ENCODE data around the gene PRSS8. TPM values are rescaled to one million over a fixed set of nuclear protein-coding genes. Genes with fewer than 3 reads are reported as not detected.

PRSS8 gene
- total RNA-seq, 1 donor from 2014 or later = 3.8 TPM

DNA sequence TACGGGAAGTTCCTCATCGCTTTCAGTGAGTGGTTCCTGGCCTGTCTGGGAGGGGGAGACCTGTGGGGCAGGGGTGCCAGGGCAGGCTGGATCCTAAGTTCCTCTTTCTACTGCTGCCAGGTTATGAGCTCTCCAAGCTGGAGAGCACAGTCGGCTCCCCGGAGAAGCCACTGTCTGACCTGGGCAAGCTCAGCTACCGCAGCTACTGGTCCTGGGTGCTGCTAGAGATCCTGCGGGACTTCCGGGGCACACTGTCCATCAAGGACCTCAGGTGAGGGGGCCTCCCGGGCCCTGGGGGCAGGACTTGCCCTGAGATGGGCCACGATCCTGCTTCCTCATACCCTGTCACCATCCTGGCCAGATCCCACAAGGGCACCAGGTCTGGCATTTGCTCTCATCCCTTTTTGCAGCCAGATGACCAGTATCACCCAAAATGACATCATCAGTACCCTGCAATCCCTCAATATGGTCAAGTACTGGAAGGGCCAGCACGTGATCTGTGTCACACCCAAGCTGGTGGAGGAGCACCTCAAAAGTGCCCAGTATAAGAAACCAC is 5.1 kb downstream of the PRSS8 start:
- TF ChIP-seq, protein P1, sequence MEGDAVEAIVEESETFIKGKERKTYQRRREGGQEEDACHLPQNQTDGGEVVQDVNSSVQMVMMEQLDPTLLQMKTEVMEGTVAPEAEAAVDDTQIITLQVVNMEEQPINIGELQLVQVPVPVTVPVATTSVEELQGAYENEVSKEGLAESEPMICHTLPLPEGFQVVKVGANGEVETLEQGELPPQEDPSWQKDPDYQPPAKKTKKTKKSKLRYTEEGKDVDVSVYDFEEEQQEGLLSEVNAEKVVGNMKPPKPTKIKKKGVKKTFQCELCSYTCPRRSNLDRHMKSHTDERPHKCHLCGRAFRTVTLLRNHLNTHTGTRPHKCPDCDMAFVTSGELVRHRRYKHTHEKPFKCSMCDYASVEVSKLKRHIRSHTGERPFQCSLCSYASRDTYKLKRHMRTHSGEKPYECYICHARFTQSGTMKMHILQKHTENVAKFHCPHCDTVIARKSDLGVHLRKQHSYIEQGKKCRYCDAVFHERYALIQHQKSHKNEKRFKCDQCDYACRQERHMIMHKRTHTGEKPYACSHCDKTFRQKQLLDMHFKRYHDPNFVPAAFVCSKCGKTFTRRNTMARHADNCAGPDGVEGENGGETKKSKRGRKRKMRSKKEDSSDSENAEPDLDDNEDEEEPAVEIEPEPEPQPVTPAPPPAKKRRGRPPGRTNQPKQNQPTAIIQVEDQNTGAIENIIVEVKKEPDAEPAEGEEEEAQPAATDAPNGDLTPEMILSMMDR (IDR thresholded peaks at IDR 0.05; ENCODE audit: unreplicated experiment) = no peak
- Mint-ChIP-seq H3K4me1 (ENCODE audit: unreplicated experiment) (peaks cover 6% of the 10 kb centered on the region), H3K27ac (ENCODE audit: unreplicated experiment) (peak overlapping the region; percentile 15), H3K9me3 (ENCODE audit: unreplicated experiment) (no peaks in the 10 kb centered on the region), H3K36me3 (ENCODE audit: low read depth, unreplicated experiment) (peaks cover 31% of the 10 kb centered on the region), H3K4me3 (ENCODE audit: unreplicated experiment) (no peak overlapping the region), H3K27me3 (ENCODE audit: unreplicated experiment) (peaks cover 7% of the 10 kb centered on the region)
- DNase-seq (ENCODE audit: low spot score) = no peak

DNA sequence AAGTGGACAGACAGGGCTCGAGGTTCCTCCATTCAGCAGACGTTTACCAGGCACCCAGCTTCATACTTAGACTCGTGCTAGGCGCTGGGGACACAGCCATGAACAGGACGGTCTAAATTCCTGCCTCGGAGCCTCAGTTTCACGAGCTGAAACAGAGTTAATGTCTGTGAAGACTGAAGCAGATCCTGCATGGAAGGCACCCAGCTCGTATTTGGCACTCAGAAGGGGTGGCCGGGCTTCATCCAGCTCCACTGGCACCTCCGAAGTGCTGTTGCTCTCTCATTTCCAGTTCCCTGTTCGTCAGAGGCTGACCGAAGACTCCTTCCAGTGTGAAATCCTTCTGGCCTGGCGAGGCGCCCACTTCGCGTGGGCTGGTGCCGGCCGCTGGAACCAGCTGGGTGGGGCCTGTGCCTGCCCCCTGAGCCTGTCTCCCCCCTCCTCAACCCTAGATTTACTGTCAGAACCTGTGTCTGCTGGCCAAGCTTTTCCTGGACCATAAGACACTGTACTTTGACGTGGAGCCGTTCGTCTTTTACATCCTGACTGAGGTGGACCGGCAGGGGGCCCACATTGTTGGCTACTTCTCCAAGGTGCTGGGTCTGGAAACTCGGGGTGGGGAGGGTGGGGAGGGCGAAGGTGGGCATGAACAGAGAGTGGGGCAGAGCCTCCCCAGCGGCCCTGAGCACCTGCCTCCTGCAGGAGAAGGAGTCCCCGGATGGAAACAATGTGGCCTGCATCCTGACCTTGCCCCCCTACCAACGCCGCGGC is 5.8 kb downstream of the PRSS8 start:
- Mint-ChIP-seq H3K4me1 (ENCODE audit: unreplicated experiment) (peaks cover 6% of the 10 kb centered on the region), H3K27ac (ENCODE audit: unreplicated experiment) (no peak overlapping the region), H3K36me3 (ENCODE audit: low read depth, unreplicated experiment) (peaks cover 31% of the 10 kb centered on the region), H3K27me3 (ENCODE audit: unreplicated experiment) (peaks cover 7% of the 10 kb centered on the region), H3K9me3 (ENCODE audit: unreplicated experiment) (no peaks in the 10 kb centered on the region), H3K4me3 (ENCODE audit: unreplicated experiment) (no peak overlapping the region)
- DNase-seq (ENCODE audit: low spot score) = no peak
- TF ChIP-seq, protein P1 (IDR thresholded peaks at IDR 0.05; ENCODE audit: unreplicated experiment) = no peak

DNA sequence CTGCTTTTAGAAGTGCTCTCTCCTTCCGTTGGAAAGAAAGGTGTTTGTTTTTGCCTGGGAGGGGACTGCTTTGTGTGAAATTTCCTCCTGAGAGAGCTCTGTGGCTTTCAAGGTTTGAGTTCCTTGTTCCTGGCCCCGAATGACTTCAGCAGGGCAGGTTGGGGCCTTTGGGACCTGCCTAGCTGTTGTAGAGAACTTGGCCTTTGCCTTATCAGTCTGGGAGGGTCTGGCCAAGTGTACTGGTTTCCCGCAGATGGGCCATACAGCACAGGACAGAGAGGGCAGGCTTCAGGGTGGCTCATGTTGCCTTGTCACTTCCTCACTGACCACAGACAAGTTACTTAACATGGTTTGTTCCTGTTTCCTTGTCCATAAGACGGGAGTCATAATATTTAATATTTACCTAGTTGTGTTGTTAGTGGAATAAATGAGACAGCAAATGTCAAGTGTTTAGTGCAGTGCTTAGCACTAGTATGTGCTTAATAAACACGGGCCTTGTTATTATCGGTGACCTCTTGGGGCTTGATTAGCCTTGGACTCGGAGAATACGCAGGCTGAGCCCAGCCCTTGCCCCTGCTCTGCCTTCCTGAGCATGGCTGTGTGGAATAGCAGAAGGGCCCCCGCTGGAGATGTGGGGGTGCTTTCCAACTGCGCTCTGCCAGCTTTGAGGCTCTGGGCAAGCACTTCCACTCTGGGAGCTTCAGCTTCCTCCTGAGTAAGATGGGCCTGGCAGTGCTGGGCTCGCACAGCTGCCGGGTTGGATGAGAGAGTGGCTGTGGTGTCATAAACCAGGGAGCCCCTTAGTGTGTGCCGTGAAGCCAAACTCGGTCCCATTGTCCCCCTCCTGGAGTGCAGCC is 6.6 kb downstream of the PRSS8 start:
- Mint-ChIP-seq H3K36me3 (ENCODE audit: low read depth, unreplicated experiment) (peaks cover 31% of the 10 kb centered on the region), H3K9me3 (ENCODE audit: unreplicated experiment) (no peaks in the 10 kb centered on the region), H3K27me3 (ENCODE audit: unreplicated experiment) (peaks cover 7% of the 10 kb centered on the region), H3K4me1 (ENCODE audit: unreplicated experiment) (peaks cover 5% of the 10 kb centered on the region), H3K27ac (ENCODE audit: unreplicated experiment) (peak overlapping the region; percentile 78), H3K4me3 (ENCODE audit: unreplicated experiment) (no peak overlapping the region)
- DNase-seq (ENCODE audit: low spot score) = no peak
- TF ChIP-seq, protein P1 (IDR thresholded peaks at IDR 0.05; ENCODE audit: unreplicated experiment) = no peak

DNA sequence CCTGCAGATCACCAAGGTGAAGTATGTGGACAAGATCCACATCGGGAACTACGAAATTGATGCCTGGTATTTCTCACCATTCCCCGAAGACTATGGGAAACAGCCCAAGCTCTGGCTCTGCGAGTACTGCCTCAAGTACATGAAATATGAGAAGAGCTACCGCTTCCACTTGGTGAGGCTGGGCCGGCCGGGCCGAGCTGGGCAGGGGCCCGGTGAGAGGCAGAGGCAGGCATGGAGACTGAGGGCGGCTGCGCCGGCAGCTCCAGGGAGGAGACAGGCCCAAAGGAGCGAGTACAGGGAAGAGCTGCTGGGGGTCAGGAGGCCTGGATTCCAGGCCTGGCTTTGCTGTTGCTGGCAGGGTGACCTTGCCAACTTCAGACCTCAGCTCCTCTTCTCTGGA is 8.3 kb downstream of the PRSS8 start:
- Mint-ChIP-seq H3K27ac (ENCODE audit: unreplicated experiment) (no peak overlapping the region), H3K27me3 (ENCODE audit: unreplicated experiment) (peaks cover 2% of the 10 kb centered on the region), H3K9me3 (ENCODE audit: unreplicated experiment) (no peaks in the 10 kb centered on the region), H3K36me3 (ENCODE audit: low read depth, unreplicated experiment) (peaks cover 32% of the 10 kb centered on the region), H3K4me1 (ENCODE audit: unreplicated experiment) (peaks cover 3% of the 10 kb centered on the region), H3K4me3 (ENCODE audit: unreplicated experiment) (no peak overlapping the region)
- DNase-seq (ENCODE audit: low spot score) = no peak
- TF ChIP-seq, protein P1 (IDR thresholded peaks at IDR 0.05; ENCODE audit: unreplicated experiment) = no peak

Measured in endothelial cell (in vitro differentiated cells).